GM19438 (cell line): ENCODE data around the gene ATXN7L1.
A peak's percentile ranks its signal among the peaks of the same experiment; 100 is the strongest.

Experiments
- ATAC-seq: cut with Tn5 transposase; IDR thresholded peaks from one replicate; pipeline ENCODE4 v1.9.1; 2021; ENCODE audit warnings: low read depth; ENCODE audit not compliant: unreplicated experiment

ATXN7L1 gene

DNA sequence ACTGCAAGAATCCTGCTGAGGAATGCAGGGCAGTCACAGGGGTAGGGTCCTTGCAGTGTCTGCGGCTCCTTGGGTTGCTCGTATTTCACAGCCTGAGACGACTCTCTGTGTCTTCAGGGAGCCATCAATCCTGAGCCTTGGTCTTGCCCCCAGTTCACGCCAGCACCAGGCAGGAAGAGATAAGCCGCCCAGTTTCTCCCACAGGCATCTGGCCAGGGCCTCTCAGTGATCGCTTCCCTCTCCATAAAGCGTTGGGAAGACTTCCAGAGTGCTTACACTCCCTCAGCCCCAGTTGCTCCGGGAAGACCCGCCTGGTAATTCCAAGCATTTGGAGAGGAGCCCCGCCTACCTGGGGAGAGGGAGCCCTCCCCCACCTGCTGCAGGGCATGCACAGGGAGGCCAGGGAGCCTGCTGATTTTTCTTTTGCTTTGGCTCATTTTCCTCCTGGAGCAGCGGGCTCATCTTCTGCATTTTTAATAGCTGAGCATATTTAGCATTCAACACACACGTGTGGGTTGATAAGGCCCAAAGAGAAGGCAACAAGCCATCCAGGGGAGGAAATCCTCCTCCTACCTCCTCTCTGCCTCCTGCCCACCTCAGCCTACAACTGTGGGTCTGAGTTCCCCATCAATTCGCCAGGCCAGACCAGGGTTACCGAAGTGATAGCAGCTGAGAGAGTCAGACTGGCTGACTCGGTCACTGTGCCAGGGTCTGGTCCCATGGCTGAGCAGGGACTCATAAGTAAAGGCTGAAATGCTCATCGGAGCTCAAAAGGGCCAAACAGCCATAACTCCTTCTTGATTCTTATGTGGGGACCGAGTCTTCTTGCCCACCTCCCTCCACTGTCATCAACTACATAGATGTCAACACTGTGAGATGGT lies 220.7 kb downstream of the ATXN7L1 start:
- ATAC-seq: no peak

DNA sequence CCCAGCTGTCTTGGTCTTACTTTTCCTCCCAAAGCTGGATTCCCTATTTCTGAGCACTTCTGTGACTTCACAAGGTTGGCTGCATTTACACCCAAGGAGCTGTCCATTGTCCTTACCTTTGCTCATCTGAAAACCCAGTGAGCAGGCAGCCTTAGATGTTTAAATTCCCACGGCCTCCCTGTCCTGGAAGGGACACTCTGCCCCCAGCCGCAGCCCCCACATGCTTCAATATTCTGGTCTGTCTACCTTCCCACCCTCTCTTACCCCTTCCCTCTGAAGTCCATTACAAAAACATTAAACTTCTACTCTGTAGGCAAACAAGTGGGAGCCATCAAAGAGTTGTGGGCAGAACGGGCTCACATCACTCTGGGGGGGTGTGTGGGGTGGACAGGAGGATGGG lies 221.3 kb downstream of the ATXN7L1 start:
- no peak for ATAC-seq

DNA sequence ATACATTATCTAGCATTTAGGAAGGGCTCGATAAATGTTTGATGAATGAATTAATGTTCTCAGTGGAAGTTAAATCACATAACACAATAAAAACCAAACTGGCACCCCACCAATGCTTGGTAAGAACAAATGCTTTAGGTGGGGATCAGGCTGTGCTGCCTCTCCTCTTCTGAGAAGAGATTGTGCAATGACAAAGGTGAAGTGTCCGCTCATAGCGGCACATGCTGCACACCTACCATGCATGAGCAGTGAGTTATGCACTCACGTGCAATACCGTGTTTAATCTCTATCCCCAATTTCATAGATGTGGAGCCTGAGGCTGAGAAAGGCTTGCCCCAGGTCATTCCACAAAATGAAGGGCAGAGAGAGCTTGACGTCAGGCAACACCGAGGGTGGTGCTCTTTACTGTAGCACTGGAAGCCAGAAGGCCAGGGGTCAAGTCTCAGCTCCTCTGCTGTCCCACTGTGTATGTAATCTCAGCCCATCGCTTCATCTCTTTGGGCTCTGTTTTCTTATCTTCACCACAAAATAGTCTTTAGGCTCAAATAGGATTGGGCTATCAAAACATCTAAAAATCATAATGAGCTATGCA lies 222.2 kb downstream of the ATXN7L1 start:
- ATAC-seq: no peak

DNA sequence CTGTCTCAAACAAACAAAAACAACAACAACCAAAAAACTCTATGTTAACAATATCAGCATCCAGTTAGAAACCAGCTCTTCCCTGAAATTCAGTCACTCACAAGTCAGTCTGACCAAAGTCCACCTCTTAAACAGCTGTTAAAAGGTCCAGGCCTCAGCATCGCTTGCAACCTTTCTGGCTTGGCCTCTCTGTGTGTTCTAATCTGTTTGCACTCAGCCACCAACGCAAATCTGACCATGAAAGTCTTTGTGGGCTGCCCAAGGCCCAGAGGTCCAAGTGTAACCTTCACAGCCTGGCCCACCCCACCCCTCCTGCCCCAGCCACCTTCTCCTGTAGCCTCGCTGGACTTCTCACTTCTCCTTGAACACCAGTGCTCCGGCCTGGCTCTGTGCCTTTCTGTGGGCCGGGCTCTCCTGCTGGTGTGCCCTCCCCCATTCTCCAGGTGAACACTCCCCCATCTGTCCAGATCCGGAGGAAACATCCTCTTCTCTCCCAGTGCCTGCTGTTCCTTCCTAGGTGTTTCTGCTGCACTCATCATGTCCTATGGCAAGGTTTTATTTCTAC lies 222.9 kb downstream of the ATXN7L1 start:
- ATAC-seq: no peak

- peak; percentile 93 for ATAC-seq
Observed at GRCh38 chr7:105652359-105652993, 223.9 kb downstream of the ATXN7L1 start.

GRCh38 chr7:105651798-105652197 lies 224.6 kb downstream of the ATXN7L1 start:
- ATAC-seq: no peak

DNA sequence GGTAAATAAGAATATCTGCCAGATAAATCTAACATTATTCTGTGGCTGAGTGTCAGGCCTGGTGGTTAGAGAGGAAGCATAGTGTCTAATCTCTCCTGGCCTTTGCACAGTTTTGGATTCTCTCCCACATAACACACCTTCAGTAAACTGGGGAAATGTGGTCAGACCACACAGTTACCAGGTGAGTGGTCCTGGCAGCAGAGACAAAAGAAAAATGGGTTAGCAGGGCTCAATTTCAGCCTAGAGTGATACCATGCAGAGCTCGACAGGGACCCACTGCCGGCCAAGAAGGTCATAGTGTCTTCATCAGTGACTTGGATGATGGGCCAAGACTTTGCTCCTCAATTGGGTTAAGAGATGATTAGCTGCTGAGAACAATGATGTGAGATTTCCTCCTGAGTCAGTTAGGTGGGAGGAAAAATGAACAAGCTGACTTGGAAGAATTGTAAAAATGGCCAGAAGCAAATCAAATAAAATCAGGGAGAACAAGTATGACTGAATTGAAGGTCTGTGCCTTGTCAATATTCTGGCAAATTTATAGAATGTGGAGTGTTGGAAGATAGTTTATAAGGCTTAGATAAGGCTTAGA lies 225.9 kb downstream of the ATXN7L1 start:
- ATAC-seq: no peak

DNA sequence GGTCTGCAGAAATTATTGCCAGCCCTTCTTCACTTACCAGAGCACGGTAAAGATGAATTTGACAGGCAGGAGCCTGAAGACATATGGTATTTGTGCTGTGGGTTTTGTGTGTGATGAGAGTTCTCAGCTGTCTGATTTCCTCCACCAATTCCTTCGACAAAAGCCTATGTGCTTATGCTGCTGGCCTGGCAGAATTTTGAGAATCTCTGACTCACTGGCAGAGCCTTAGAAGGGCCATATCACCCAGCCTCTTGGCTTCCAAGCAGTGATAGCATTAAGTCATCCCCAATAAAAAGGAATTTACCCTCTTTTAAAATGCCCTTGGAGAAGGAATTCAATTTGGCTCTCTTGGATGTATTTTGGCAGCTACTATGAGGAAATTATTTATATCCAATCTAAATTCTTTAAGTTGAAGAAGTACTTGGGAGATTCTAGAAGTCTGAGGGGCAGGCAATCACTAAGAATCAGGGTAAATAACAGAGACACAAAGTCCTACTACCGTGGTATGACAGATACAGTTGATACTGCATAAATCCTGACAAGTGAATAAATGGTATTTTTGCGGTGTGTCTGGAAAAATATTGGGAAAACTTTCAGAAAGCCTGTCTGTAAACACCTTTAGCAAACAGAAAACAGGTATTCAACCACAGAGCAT lies 226.5 kb downstream of the ATXN7L1 start:
- ATAC-seq: no peak

- no peak for ATAC-seq
Observed at GRCh38 chr7:105648561-105649401, 227.6 kb downstream of the ATXN7L1 start.

- no peak for ATAC-seq
Observed at GRCh38 chr7:105647591-105647990, 228.8 kb downstream of the ATXN7L1 start.

DNA sequence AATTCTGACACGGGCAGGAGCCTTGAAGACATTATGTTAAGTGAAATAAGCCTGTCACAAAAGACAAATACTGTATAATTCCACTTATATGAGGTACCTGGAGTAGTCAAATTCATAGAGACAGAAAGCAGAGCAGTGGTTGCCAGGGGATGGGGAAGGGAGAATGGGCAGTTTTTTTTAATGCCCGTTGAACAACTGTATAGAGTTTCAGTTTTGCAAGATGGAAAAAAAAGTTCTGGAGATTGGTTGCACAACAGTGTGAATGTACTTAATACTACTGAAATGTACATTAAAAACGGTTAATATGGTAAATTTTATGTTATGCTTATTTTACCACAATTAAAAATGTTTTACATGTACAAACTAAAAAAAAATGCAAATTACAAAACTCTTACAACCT lies 231.5 kb downstream of the ATXN7L1 start:
- ATAC-seq: no peak

GRCh38 chr7:105643851-105644250 lies 232.5 kb downstream of the ATXN7L1 start:
- ATAC-seq: no peak

DNA sequence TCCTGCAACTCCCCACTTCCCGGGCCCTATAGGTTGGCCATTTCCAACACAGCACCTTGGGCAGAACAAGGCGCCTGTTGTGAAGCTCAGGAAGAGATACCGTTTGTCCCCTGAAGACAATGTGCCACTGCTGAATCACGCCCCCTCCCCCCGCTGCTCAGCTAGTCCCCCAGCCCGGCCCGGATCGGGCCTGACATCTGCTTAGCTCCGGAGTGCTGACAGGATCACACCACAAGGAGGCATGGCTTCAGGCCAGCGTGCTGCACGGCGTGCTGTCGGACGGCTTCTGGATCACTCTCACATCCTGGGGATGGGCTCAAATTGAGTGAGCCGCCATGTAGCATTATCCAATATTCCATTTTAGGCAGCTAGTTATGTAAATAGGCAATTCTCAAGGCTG lies 233.0 kb downstream of the ATXN7L1 start:
- ATAC-seq: no peak

DNA sequence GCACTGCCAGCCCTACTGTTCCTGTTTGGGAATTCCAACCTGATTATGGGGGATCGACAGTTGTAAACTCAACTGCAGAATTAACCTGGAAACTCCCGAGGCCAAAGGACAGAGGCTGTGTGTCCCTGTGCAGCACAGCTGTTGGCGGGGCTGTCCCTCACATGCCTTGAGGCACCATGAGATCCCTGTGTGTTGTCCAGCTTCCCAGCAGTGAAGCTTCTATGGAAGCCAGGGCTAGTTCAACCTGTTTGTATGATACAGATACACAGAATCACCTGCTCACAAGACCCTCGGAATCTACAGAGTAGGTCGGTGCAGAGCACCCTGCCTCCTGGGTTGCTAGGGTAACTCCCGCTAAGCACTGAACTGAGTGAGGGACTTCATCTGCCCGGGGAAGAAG lies 234.1 kb downstream of the ATXN7L1 start:
- no peak for ATAC-seq

DNA sequence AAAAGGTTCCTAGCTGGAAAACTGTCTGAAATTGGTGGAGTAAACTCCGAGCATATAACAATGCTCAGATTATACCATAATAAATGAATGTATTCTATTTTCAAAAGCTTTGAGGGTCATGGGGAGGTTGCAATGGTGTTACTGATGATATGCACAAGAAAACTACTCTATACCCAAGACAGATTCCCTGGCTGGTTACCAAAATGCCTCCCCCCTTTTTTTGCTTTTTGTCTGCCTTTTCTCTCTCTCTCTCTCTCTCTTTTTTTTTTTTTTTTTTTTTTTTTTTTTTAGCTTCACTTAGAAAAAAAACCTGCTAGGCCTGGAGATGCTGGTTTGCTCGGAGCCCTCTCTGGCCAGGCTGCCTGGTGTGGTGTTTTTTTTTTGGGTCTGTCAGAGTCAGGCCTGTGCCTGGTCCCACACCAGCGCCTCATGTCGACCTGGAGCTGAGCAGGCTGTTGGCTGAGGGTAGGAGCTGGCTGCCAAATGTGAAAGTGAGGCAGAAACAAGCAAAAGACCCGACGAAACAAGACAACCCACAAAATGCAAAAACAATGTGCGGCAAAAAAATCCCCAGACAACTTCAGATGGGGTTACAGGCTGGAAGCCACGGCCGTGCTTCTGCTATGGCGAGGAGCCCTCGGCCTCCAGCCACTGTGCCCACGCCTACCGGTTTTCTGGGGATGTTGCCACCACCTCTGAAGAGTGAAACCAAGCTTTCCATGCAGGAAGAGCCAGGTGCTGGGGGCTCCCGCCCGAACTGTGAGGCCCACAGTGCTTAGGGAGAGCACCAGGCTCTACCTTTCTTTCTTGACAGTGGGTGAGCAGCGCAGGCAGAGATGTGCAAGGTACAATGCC lies 235.2 kb downstream of the ATXN7L1 start:
- ATAC-seq: no peak

DNA sequence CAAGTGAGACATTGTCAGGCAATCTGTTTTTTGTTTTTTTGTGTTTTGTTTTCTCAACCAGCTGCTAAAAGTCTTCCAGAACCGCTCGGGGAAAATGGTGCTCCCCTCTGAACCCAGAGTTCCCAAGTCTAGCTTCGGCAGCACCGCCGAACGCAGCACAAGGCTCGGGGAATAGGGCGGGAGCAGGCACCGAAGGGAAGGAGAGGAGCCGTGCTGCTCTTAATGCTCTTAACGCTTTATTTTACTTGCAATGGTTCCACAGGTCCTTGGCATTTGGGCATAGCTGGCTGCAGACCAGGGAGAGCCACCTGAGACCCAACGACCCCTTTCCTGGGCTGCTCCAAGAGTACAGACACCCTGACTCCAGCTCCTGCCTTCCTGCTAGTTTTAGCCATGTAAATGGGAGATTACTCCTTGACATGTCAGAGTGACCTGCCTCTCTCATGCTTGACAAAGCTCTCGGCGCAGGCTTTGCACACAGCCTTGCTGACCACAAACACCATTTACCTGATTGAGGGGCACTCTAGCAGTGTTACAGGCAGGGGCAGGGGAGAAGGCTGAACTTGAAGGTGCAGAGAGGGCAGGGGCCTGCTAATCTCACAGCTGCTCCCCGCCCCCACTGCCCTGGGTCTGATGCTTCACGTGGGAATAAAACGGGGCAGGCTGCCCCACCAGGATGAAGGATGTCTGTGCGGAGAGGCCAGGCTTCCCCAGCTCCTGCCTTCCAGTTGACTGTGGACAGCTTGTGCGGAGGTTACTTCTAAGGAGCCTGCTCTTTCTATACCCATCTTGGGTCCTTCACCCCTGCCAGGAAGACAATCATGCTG lies 236.5 kb downstream of the ATXN7L1 start:
- no peak for ATAC-seq

DNA sequence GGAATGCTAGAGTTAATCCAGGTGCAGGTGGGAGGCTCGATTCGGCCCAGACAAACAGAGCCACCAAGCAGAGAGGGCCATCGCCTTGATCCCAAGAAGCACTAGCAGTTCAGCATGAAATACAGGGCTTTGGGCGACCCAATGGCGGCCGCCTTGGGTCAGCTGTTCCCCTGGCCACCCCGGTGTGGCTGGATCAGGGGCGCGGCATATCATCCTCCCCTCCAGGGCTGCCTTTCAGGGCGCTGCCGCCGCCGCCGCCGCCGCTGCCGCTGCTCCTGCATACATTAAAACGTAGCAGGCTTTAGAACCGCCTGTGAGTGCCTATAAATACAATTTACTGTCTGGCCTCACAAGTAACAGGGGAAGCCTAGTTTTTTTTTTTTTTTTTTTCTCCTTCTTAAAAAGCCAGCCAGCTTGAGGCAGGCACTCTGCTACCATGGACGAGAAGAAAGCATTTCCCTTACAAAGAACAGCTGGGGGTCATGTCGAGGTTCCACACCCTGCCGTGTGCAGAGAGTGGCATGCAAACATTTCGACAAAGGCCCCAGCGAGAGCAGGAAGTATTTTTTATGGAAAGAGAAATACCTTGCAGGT lies 237.4 kb downstream of the ATXN7L1 start:
- no peak for ATAC-seq
